Stimulated activated CD4-positive, alpha-beta T cell treated with anti-CD3 and anti-CD28 coated beads, Interleukin-12 subunit alpha, Interleukin-12 subunit beta, amount 100 ng/mL, for 24 hours (primary cell): ENCODE data around the gene DMPK.
"Not testable (repeated sequence)": the region's sequence is repeated elsewhere in the genome, so short reads cannot be mapped to it uniquely, and the experiment has no call there.

ENCODE experiments used
- DNase-seq, 2 experiments: peaks; one replicate each; pipeline ENCODE4 v3.0.0-alpha.2; 2020; ENCODE audit warnings: low read depth in 2 of 2

Gene DMPK

DNA sequence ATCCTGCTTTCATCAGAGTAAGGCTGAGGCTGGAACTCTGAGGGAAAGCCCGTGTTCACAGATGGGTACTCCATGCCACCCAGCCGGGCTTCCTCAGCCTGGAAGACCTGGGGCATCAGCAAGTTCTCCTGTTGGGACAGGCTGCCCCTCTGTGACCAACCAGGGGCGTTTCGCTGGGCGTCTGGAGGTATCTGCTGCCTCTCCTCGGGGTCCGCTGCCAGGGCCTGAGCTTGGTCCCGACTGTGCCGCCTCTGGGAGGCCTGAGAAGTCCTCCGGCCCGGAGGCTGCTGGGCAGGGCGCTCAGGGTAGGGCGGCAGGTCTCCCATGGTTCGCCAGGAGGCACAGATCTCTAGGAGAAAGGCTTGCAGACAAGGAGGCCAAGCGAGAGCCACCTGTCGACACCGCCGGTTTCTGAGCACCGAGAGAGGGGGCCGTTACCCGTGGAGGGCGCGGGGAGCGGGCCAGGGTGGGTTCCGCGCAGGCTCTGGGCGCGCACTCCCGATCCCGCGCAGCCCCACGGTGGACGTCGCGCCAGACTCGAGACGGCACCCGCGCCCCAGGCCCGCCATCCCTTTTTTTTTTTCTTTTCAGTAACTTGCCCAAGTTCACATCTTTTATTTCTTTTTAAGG is 32.7 kb upstream of the DMPK start, which contains the start of gene RSPH6A:
RSPH6A (minus strand) TSS at position 458 of the 630 bp plus-strand sequence; CDS start at position 326, 132 bp downstream.
- no peak for DNase-seq

DNA sequence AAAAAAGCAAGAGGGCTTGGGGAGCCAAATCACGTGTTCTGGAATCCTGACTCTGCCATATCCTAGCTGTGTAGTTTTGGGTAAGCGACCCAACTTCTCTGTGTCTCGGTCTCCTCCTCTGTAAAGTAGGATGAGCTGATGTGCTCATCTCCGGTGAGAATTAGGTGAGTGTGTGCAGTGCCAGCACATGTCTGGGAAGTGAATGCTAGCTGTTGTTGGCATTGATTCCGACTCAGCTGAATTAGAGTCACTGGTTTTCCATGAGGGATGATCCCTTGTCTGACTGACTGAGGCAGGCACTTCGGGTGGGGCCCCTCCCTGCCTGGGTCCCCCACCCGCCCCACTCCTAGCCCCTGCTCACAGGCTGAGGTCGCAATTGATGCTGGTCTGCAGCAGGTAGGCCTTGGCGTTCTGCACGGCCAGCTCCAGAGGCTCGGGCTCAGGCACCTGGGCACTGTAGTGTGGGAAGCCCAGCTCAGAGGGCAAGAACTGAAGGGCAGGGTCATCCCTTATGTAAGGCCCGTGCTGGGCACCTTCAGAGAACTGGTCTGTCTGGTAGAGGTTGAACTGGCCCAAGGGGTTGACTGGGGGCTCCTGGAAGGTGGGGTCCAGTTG is 32.0 kb upstream of the DMPK start:
- no peak for DNase-seq

DNA sequence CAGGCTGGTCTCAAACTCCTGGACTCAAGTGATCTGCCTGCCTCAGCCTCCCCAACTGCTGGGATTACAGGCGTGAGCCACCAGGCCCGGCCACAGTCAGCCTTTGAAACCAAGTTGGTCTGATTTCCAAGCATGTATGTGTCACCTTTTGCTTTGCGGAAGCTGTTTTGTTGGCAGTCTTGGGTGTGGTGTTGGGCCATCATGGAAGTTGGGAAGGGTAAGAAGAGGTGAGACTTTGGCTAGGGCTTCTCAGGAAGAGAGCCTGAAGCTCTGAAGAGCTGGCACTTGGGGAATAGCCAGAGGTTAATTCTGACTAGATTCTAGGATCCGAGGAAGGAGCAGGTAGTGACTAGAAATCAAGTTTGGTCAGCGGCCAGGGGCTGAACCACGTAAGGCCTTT is 30.0 kb upstream of the DMPK start:
- DNase-seq = no peak

DNA sequence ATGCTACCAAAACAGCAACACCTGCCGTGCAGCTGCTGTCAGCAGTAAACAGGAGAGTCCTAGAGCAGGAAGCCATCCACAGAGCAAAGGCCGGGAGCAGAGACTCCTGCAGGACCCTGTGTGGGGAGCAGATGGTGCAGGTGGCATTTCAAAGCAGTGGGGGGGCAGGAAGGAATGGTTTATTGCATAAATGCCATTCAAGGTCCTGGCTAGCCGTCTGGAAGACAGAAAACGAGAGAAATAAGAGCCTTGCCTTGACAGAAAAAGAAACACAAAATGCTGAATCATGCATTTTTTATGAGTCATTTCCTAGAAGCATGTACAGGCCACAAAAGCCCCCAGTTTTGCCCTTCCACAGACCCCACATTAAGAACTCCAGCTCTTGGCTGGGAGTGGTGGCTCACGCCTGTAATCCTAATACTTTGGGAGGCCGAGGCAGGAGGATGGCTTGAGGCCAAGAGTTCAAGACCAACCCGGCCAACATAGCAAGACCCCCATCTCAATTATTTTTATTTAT is 27.4 kb upstream of the DMPK start:
- no peak for DNase-seq

DNA sequence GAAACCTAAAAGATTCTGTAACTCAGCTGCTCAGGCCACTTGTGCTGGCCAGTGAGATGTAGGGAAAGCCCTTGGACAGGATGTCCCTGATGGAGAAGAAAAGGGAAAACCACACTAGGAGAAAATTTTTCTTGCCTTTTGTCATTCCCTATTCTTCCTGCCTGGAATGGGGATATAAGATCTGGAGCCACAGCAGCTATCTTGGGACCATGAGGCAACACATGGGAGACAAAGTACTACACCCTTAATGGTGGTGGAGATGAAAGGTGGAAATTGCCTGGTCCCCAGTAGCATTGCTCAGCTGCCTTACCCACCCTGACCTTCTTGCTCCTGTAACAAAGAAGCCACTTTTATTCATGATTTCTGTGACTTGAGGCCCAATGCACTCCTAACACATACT is 23.4 kb upstream of the DMPK start:
- DNase-seq = no peak

DNA sequence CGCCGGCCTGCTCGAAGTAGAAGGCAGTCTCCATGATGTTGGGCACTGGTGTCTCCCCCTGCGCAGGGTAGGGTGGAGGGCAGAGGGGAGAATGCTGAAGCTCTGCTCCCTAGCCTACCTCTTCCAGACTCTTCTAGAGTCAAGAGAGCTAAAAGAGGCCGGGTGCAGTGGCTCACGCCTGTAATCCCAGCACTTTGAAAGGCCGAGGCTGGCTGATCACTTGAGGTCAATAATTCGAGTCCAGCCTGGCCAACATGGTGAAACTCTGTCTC is 22.6 kb upstream of the DMPK start:
- DNase-seq = no peak

DNA sequence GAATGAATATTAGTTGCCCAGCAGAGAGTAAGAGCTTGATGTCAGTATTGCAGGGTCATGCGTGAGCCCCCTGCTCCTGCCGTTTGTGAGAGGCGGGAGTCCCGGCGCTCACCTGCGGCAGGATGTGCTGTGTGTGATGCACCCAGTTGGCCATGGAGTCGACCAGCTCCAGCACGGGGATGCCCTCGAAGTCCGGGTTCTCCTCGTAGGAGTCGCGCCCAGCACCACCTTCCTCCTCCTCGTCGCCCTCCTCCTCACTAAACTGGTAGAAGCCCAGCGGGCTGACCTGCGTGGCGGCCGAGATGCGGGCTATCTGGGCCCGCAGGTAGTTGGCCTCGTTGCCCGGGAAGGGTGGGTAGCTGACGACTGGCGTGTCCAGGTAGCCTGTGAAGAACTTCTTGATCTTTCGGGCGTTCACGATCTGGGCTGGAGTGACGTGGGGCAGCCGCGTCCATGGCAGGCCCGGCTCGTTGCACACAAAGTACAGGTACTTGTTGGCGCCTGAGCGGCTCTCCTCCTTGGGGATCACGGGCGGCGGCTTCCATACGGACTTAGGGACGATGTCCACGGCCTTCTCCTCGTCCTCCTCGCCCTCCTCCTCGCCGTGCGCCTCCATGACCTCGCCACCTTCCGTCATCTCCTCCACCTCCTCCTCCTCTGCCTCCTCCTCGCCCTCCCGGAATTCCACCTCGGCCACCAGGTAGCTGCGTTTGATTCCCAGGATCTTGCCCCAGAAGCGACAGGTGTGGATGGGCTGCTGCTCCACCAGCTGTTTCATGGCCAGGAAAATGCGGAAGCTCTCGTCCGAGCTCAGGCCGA is 22.1 kb upstream of the DMPK start:
- DNase-seq = no peak

DNA sequence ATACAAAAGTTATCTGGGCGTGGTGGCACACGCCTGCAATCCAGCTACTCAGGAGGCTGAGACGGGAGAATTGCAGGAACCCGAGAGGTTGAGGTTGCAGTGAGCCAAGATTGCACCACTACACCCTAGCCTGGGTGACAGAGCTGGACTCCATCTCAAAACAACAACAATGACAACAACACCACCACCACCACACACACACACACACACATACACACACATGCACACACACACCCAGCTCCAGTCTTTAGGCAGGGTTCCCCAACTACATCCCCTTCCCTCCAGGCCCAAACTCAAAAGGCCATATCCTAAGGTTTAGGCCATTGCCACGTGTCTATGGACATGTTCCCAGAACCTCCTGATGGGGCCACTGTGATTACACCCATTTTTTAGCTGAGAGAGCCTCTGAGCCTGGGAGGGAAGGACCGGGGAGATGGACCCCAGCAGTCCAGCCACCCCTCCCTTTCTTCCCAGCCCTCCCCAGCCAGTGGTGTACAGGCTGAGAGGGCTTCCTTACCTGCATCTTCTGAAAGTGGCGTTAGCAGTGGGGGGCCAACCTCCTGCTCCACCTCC is 19.4 kb upstream of the DMPK start:
- no peak for DNase-seq

DNA sequence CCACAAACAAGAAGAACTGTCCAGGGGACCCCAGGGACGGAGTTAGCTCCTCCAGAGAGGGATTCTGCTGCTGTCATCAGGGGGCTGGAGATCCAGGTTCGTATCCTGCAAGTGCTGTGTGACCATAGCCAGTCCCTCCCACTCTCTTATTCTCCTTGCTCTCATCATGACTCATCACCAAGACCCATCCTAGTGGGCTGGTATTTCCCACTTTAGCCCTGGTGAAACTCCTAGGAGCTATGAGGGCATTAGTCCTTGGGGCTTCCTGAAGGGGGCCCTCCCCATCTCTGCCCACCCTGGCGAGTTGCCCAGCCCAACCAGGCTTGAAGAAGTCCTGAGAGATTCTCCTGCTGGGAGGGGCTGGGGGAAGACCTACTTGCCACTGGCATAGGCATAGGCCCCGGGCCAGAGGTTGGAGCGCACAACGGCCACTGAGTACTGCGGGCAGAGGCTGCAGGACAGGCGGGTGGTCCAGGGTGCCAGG is 17.8 kb upstream of the DMPK start:
- DNase-seq = no peak

DNA sequence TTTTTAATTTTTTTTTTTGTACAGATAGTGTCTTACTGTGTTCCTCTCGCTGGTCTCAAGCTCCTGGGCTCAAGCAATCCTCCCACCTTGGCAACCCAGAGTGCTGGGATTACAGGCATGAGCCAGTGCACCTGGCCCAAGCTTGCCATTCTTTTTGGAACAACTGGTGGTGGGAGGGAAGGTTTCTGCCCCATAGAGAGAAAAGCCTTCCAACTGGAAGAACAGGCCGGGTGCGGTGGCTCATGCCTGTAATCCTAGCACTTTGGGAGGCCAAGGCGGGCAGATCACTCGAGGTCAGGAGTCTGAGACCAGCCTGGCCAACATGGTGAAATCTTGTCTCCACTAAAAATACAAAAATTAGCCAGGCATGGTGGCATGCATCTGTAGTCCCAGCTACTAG is 17.3 kb upstream of the DMPK start:
- DNase-seq = not testable (repeated sequence)

DNA sequence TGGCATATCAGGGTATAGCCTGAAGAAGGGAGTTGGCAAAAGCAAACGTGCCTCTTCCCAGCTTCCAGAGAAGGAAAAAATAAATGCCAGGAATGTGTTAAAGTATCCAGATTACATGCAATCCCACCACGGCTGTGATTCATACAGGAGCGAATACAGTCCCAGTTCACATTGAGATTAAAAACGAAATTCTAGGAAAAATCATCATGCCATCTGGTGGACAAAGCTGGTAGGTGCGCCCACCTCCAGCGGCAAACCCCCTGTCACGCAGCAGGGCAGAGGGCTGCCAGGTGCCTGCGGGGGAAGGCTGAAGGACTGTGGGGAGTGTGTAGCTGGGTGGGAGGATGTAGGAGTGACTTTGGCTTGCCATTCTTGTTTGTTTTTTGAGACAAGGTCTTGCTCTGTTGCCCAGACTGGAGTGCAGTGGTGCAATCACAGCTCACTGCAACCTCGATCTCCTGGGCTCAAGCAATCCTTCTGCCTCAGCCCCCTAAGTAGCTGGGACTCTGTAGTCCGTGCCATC is 16.8 kb upstream of the DMPK start:
- DNase-seq = peak; percentile 33 to 55

DNA sequence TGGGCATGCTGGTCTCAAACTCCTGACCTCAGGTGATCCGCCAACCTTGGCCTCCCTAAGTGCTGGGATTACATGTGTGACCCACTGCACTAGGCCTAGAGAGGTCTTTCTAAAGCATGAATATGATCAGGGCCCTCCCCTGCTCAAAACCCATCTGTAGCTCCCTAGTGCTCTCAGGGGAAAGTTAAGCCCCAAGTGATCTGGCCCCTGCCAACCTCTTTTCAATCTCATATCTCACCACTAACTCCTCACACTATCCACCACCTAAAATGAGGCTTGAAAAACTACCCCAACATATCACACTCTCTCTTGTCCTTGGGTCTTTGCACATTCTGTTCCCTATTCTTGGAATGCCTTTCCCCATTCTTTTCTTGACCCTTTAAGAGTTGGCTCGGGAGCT is 12.3 kb upstream of the DMPK start:
- DNase-seq = no peak

DNA sequence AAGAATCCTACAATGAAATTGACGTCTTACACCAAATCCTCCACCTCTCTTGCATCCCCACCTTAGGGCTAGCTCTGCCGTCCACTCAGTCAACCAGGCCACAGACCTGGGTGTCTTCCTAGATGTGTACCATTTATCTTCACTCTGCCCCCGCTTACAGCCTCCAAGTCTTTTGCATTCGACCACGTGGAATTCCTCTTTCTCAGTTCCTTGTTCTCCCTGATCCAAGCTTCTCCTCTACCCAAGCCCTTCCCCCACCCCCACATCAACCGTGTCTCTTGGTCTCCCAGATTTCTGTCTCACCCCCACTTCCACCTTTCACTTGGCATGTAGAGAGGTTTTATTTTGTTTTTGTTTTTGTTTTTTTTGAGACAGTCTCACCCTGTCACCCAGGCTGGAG is 11.6 kb upstream of the DMPK start:
- no peak for DNase-seq

DNA sequence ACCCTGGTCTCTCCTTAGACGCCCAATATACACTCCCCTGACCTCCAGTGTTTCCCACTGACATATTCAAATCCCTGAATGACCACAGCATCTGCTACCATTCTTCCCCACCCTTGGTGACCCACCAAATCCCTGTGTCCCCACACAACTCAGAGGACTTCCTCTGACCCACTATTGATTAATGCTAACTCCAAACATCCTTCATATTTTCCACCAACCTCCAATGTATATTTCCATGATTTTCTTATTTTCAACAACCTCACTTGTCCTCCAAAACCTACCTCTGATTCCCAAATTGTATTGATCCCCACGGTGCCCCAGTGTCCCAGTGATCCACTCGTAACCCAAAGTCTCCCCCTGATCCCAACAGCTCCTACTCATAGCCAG is 10.9 kb upstream of the DMPK start:
- no peak for DNase-seq

DNA sequence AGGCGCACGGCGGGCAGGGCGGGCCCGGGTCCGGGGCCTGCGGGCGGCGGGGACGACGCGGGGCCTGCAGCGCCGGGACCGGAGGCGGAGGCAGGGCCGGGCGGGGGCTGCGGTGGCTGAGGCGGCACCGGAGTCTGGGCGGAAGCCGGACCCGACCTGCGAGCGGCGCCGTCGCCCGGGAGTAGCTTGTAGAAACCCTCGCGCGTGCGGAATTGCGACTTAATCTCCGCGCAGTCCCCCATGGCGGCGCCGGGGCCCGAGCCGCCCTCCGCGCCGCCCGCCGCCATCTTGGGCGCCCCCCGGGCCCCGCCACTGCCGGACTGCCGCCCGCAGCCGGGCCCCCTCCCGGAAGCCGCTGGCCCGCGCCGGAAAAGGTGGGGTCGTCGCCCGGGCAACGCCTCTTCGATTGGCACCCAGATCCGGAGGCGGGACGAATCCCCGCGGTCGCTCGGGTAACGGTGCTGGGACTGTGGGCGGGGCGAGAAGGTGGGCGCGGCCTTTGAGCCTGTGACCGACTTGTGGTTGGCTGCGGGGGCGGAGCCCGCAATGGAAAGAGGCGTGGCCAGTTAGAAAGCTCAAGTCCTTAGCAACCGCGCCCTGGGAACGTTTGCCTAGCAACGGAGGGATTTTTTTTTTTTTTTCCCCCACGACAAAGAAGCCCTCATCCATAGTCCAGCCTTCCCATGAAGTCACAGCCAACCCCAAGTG is 10.3 kb upstream of the DMPK start, which contains the start of gene DMWD:
DMWD (minus strand) TSS at position 376 of the 708 bp plus-strand sequence; CDS start at position 287, 89 bp downstream.
- DNase-seq = peak; percentile 99 to 100

DNA sequence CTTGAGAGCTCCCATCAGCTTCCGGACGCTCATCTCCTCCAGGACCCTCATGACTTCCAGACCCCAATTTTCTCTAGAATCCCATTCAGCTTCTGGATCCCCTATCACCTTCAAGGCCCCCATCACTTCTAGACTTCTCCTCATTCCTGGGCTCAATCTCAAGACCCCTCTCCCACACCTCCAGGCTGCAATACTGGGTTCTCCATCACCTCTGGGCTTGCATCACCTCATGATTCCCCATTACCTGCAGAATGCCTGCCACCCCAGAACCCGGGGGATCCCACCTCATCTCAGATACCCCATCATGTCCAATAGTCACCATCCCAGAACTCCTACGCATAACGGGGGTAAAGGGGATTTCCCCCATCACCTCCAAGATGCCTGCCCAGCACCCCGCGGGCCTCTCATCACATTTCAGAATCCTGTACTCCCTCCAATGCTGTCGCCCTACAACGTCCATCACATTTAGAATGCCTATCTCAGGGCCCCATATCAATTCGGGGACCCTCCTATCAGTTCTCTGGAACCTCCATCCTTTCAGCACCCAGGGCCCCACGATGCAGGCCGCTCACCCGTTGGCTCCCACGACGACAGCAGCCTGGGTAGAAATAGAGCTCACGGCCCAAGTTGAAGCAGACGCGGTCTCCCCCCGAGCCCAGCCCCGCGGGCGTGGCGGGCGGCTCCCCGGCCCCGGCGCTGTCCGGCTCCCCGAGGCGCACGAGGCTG is 9.6 kb upstream of the DMPK start:
- no peak for DNase-seq

DNA sequence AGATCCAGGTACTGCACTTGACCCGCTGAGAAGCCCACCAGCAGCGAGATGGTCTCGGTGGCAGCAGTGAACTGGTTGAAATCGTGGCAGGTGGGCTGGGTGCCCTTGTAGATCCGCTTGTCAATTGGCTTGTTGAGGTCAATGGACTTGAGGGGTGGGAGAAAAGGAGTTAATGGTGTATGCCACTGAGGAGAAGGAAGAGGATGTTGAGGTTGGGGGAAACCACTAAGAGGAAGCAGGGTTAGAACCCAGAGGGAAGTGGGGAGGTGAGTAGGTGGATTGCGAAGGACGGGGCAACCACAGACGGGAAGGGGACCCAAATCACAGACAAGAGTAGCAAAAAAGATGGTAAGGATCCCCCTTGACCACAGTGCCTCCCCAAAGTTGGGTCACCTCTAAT is 8.7 kb upstream of the DMPK start:
- no peak for DNase-seq

DNA sequence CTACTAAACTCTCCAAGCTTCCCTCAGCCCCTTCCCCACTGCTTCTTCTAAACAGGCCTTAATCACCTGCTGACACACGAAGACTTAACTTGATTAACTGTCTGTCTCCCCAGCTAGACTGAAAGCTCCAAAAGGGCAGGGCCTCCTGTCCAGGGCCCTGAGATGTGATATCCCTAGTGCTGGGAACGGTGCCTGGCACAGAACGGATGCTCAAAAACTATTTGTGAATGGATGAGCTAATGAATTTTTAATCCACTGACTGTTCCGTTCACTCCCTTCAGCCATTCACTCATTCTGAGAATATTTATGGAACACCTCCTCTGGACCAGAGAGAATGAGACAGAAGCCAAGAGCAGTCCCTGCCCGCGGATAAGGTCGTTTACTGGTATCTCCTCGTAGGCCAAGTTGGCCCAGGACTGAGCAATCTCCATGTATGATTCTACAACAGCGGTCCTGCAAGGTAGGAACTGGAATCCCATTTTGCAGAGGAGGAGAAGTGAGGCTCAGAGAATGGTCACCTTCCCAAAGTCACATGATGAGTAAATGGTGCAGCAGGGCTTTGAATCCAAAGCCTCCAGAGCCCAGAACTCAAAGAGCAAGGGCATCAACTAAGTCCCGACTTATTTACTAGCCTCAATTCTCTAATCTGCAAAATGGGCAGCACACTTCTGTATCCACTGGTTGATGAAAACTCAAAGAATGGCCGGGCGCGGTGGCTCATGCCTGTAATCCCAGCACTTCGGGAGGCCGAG is 6.9 kb upstream of the DMPK start:
- no peak for DNase-seq

DNA sequence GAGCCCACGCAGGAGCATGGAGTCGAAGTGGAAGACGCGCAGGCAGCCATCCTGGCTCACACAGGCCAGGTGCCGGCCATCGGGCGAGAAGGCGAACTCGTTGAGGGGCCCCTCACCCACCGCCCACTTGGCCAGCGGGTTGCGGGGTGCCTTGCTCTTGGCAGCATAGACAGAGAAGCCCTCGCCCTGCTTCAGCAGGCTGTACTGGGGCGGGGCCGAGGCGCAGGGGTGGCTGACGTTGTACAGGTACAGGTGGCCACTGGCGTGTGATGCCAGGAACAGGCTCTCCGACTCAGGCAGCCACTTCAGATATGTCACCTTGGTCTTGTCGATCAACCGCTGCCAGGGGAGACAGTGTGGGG is 4.2 kb upstream of the DMPK start:
- DNase-seq = no peak
